ENCODE results near the gene TENM3.

Gene TENM3

GRCh38 chr4:182804131-182804530 lies 560.9 kb downstream of the TENM3 start:
- no peak overlapping the region for H3K4me2 ChIP-seq (ENCODE audit: insufficient read depth, low read length)
- no peak overlapping the region for H3K4me3 ChIP-seq (ENCODE audit: low read depth in 1 of 2, low read length in 2 of 2)
- TF ChIP-seq CTCF (IDR thresholded peaks at IDR 0.05; ENCODE audit: borderline replicate concordance, extremely low read depth, low read length, poor library complexity, severe bottlenecking) (no peak), EZH2 (IDR thresholded peaks at IDR 0.05; ENCODE audit: borderline replicate concordance, low read depth, low read length, severe bottlenecking) (no peak)
- no peaks in the 10 kb centered on the region for H3K79me2 ChIP-seq (ENCODE audit: insufficient read depth, low read length)
- no peaks in the 10 kb centered on the region for H3K36me3 ChIP-seq (ENCODE audit: insufficient read depth, low read length)
- H3K27ac ChIP-seq (ENCODE audit: low read length) = no peak overlapping the region
- H3K9ac ChIP-seq (ENCODE audit: low read depth, low read length) = no peak overlapping the region
- no peak for DNase-seq
- 0 out of 2 replicates have a peak, but pooled peaks cover 7% of the 10 kb centered on the region for H4K20me1 ChIP-seq (ENCODE audit: insufficient read depth, low read length)
- H2AFZ ChIP-seq (ENCODE audit: low read depth, low read length) = no peak overlapping the region
- peaks cover 10% of the 10 kb centered on the region for H3K4me1 ChIP-seq (ENCODE audit: insufficient read depth, low read length)
- no peak for ATAC-seq (ENCODE audit: insufficient read depth, low read depth)
- H3K27me3 ChIP-seq (ENCODE audit: insufficient read depth, low read length, poor library complexity) = no peaks in the 10 kb centered on the region
- peaks cover 5% of the 10 kb centered on the region for H3K9me3 ChIP-seq (ENCODE audit: insufficient read depth, low read length, severe bottlenecking)

- Histone ChIP-seq H3K9me3 (ENCODE audit: insufficient read depth, low read length, severe bottlenecking) (peaks cover 7% of the 10 kb centered on the region), H3K79me2 (ENCODE audit: insufficient read depth, low read length) (no peaks in the 10 kb centered on the region), H3K27me3 (ENCODE audit: insufficient read depth, low read length, poor library complexity) (no peaks in the 10 kb centered on the region), H3K36me3 (ENCODE audit: insufficient read depth, low read length) (no peaks in the 10 kb centered on the region), H3K27ac (ENCODE audit: low read length) (no peak overlapping the region), H4K20me1 (ENCODE audit: insufficient read depth, low read length) (0 out of 2 replicates have a peak, but pooled peaks cover 7% of the 10 kb centered on the region), H3K4me2 (ENCODE audit: insufficient read depth, low read length) (no peak overlapping the region), H3K9ac (ENCODE audit: low read depth, low read length) (no peak overlapping the region), H2AFZ (ENCODE audit: low read depth, low read length) (no peak overlapping the region), H3K4me3 (ENCODE audit: low read depth in 1 of 2, low read length in 2 of 2) (no peak overlapping the region), H3K4me1 (ENCODE audit: insufficient read depth, low read length) (peaks cover 20% of the 10 kb centered on the region)
- TF ChIP-seq EZH2 (IDR thresholded peaks at IDR 0.05; ENCODE audit: borderline replicate concordance, low read depth, low read length, severe bottlenecking) (no peak), CTCF (IDR thresholded peaks at IDR 0.05; ENCODE audit: borderline replicate concordance, extremely low read depth, low read length, poor library complexity, severe bottlenecking) (no peak)
- DNase-seq = no peak
- ATAC-seq (ENCODE audit: insufficient read depth, low read depth) = no peak
These were observed 562.1 kb downstream of the TENM3 start for GRCh38 chr4:182805321-182805720.

GRCh38 chr4:182805750-182806149 lies 562.5 kb downstream of the TENM3 start:
- DNase-seq (no peak), ATAC-seq (ENCODE audit: insufficient read depth, low read depth) (no peak)
- no peak overlapping the region for H3K27ac ChIP-seq (ENCODE audit: low read length)
- peaks cover 8% of the 10 kb centered on the region for H3K9me3 ChIP-seq (ENCODE audit: insufficient read depth, low read length, severe bottlenecking)
- H3K79me2 ChIP-seq (ENCODE audit: insufficient read depth, low read length) = no peaks in the 10 kb centered on the region
- H3K4me1 ChIP-seq (ENCODE audit: insufficient read depth, low read length) = peaks cover 20% of the 10 kb centered on the region
- H3K27me3 ChIP-seq (ENCODE audit: insufficient read depth, low read length, poor library complexity) = no peaks in the 10 kb centered on the region
- H2AFZ ChIP-seq (ENCODE audit: low read depth, low read length) = no peak overlapping the region
- no peak overlapping the region for H3K4me2 ChIP-seq (ENCODE audit: insufficient read depth, low read length)
- H3K9ac ChIP-seq (ENCODE audit: low read depth, low read length) = no peak overlapping the region
- no peak for TF ChIP-seq EZH2 (IDR thresholded peaks at IDR 0.05; ENCODE audit: borderline replicate concordance, low read depth, low read length, severe bottlenecking)
- no peak for TF ChIP-seq CTCF (IDR thresholded peaks at IDR 0.05; ENCODE audit: borderline replicate concordance, extremely low read depth, low read length, poor library complexity, severe bottlenecking)
- H3K4me3 ChIP-seq (ENCODE audit: low read depth in 1 of 2, low read length in 2 of 2) = no peak overlapping the region
- 0 out of 2 replicates have a peak, but pooled peaks cover 7% of the 10 kb centered on the region for H4K20me1 ChIP-seq (ENCODE audit: insufficient read depth, low read length)
- H3K36me3 ChIP-seq (ENCODE audit: insufficient read depth, low read length) = no peaks in the 10 kb centered on the region
